IMR-90 (cell line): Measurements from ENCODE around the gene GAS6. TPM values are rescaled to one million over a fixed set of nuclear protein-coding genes. Genes with fewer than 3 reads are reported as not detected.

ENCODE experiments used
- ATAC-seq: fragments of 200-7000 bp; cut with Tn5 transposase; 2 replicates; pipeline ENCODE4 v1.9.1; 2020; ENCODE audit warnings: low read depth, mild to moderate bottlenecking, moderate library complexity
- BruUV-seq: library from RNA; stranded (reverse); fragments of 400-500 nt; replicated peaks from 2 replicates; lab custom pipeline; 2021; lab: Mats Ljungman, UMichigan
- CTCF ChIA-PET: fragments of 300-600 bp; formaldehyde crosslinking; extraction: SDS; loops from one replicate; lab custom pipeline; 2021; ENCODE audit warnings: antibody characterized with exemption; lab: Yijun Ruan, JAX
- POLR2A ChIA-PET: fragments of 300-600 bp; sonication (Branson Sonifier 250); formaldehyde crosslinking; loops from one replicate; lab custom pipeline; 2022; ENCODE audit warnings: antibody characterized with exemption; ENCODE audit not compliant: unreplicated experiment; lab: Charles Lee
- DNase-seq: peaks from one replicate; pipeline ENCODE4 v3.0.0; 2013
- H2AFZ ChIP-seq: replicated peaks from 2 replicates; pipeline ENCODE3; 2013; ENCODE audit warnings: low read length, mild to moderate bottlenecking; ENCODE audit not compliant: poor library complexity
- H2AK5ac ChIP-seq: 2 replicates; pipeline ENCODE4 v1.6.1; 2013; ENCODE audit warnings: low read depth, low read length, inconsistent platforms
- H2AK9ac ChIP-seq: replicated peaks from 2 replicates; pipeline ENCODE3; 2013; ENCODE audit warnings: mild to moderate bottlenecking, low read depth, low read length, moderate library complexity; ENCODE audit not compliant: poor library complexity
- H2BK120ac ChIP-seq: 2 replicates; pipeline ENCODE4 v1.6.1; 2013; ENCODE audit warnings: low read depth, low read length, inconsistent platforms
- H2BK15ac ChIP-seq: 3 replicates; pipeline ENCODE4 v1.6.1; 2013; ENCODE audit warnings: low read depth, low read length, inconsistent platforms
- H2BK20ac ChIP-seq: 2 replicates; pipeline ENCODE4 v1.6.1; 2013; ENCODE audit warnings: low read depth, mild to moderate bottlenecking, inconsistent platforms, low read length, moderate library complexity
- H2BK5ac ChIP-seq: 2 replicates; pipeline ENCODE4 v1.6.1; 2013; ENCODE audit warnings: mild to moderate bottlenecking, low read depth, low read length, inconsistent platforms; ENCODE audit not compliant: poor library complexity, severe bottlenecking
- H3K14ac ChIP-seq: replicated peaks from 2 replicates; pipeline ENCODE4 v1.6.1; 2013; ENCODE audit warnings: low read depth, low read length, inconsistent platforms
- H3K18ac ChIP-seq: 2 replicates; pipeline ENCODE4 v1.6.1; 2013; ENCODE audit warnings: low read depth, low read length, control low read depth
- H3K23ac ChIP-seq: 2 replicates; pipeline ENCODE4 v1.6.1; 2013; ENCODE audit warnings: low read depth, low read length, inconsistent platforms
- H3K27ac ChIP-seq: 2 replicates; pipeline ENCODE4 v1.5.1; 2013; ENCODE audit warnings: mild to moderate bottlenecking, control low read depth, low read length; ENCODE audit not compliant: insufficient read depth
- H3K27me3 ChIP-seq: 2 replicates; pipeline ENCODE4 v1.6.1; 2013; ENCODE audit warnings: low read length; ENCODE audit not compliant: control insufficient read depth, insufficient read depth
- H3K36me3 ChIP-seq: 2 replicates; pipeline ENCODE4 v1.6.1; 2013; ENCODE audit warnings: low read length, mixed read lengths; ENCODE audit not compliant: control insufficient read depth, insufficient read depth
- H3K4ac ChIP-seq: 2 replicates; pipeline ENCODE4 v1.6.1; 2013; ENCODE audit warnings: low read depth, low read length, inconsistent platforms
- H3K4me1 ChIP-seq: 2 replicates; pipeline ENCODE4 v1.6.1; 2013; ENCODE audit warnings: low read length, mixed read lengths; ENCODE audit not compliant: control insufficient read depth, insufficient read depth
- H3K4me2 ChIP-seq: 2 replicates; pipeline ENCODE4 v1.6.1; 2013; ENCODE audit warnings: low read depth, mild to moderate bottlenecking, control low read depth, low read length, moderate library complexity
- H3K4me3 ChIP-seq: 2 replicates; pipeline ENCODE4 v1.5.1; 2013; ENCODE audit warnings: low read depth, mild to moderate bottlenecking, control low read depth, low read length, moderate library complexity; ENCODE audit not compliant: insufficient read depth
- H3K56ac ChIP-seq: 2 replicates; pipeline ENCODE4 v1.6.1; 2013; ENCODE audit warnings: low read length, inconsistent platforms; ENCODE audit not compliant: insufficient read depth; ENCODE audit errors: extremely low read depth
- H3K79me1 ChIP-seq, 2 experiments: 2 replicates each; pipeline ENCODE4 v1.6.1; 2013; ENCODE audit warnings: low read length in 2 of 2, inconsistent platforms in 1 of 2, low read depth in 1 of 2
- H3K9ac ChIP-seq: 2 replicates; pipeline ENCODE4 v1.6.1; 2013; ENCODE audit warnings: low read depth, low read length, control low read depth
- H3K9me1 ChIP-seq: 2 replicates; pipeline ENCODE4 v1.6.1; 2013; ENCODE audit warnings: low read length, inconsistent platforms; ENCODE audit not compliant: insufficient read depth
- H3K9me3 ChIP-seq: 2 replicates; pipeline ENCODE4 v1.6.1; 2013; ENCODE audit warnings: low read length; ENCODE audit not compliant: control insufficient read depth, insufficient read depth
- H4K20me1 ChIP-seq: 2 replicates; pipeline ENCODE4 v1.6.1; 2013; ENCODE audit warnings: low read length, inconsistent platforms; ENCODE audit not compliant: insufficient read depth
- H4K5ac ChIP-seq: 2 replicates; pipeline ENCODE4 v1.6.1; 2013; ENCODE audit warnings: mild to moderate bottlenecking, low read depth, low read length, control low read depth
- H4K8ac ChIP-seq, 2 experiments: 2 replicates each; pipeline ENCODE4 v1.6.1; 2013; ENCODE audit warnings: low read depth in 2 of 2, low read length in 2 of 2, control low read depth in 1 of 2, inconsistent platforms in 1 of 2
- H4K91ac ChIP-seq: 2 replicates; pipeline ENCODE4 v1.6.1; 2013; ENCODE audit warnings: low read depth, low read length, inconsistent platforms; ENCODE audit not compliant: insufficient read depth
- BHLHE40 ChIP-seq: fragments of 150-350 bp; IDR thresholded peaks from 2 replicates; pipeline ENCODE4 v1.6.1; 2016; ENCODE audit warnings: mild to moderate bottlenecking, low read depth, low read length
- CEBPB ChIP-seq: IDR thresholded peaks from 2 replicates; pipeline ENCODE4 v1.6.1; 2012; ENCODE audit warnings: low read depth, low read length, improper control_type of control experiment
- CHD1 ChIP-seq: IDR thresholded peaks from 2 replicates; pipeline ENCODE4 v1.6.1; 2012; ENCODE audit warnings: low read depth, low read length, improper control_type of control experiment
- CTCF ChIP-seq: conservative IDR thresholded peaks from 2 replicates; pipeline ENCODE4 v1.5.1; 2012; ENCODE audit warnings: mild to moderate bottlenecking, low read depth, low read length, improper control_type of control experiment
- NFE2L2 ChIP-seq: fragments of 150-350 bp; IDR thresholded peaks from 2 replicates; pipeline ENCODE4 v1.6.1; 2016; ENCODE audit warnings: low read depth, mild to moderate bottlenecking, low read length
- RCOR1 ChIP-seq: IDR thresholded peaks from 2 replicates; pipeline ENCODE4 v1.6.1; 2012; ENCODE audit warnings: mild to moderate bottlenecking, low read length, improper control_type of control experiment; ENCODE audit not compliant: insufficient replicate concordance
- RFX5 ChIP-seq: IDR thresholded peaks from 2 replicates; pipeline ENCODE4 v1.8.0; 2012; ENCODE audit warnings: low read depth, mild to moderate bottlenecking, low read length, moderate library complexity
- SMC3 ChIP-seq: fragments of 150-350 bp; IDR thresholded peaks from 2 replicates; pipeline ENCODE4 v1.6.1; 2016; ENCODE audit warnings: low read depth, mild to moderate bottlenecking, antibody characterized with exemption, low read length, moderate library complexity
- USF2 ChIP-seq: fragments of 150-350 bp; IDR thresholded peaks from 2 replicates; pipeline ENCODE4 v1.6.1; 2017; ENCODE audit warnings: mild to moderate bottlenecking, antibody characterized with exemption, low read length, low read depth
- WGBS, 2 experiments: methylation state at CpG; one replicate each; pipeline versions ENCODE4 v1.1.5 to v1.1.7; 2013; ENCODE audit warnings: missing lambda C conversion rate in 2 of 2; ENCODE audit not compliant: insufficient read length in 1 of 2; ENCODE audit errors: extremely low coverage in 2 of 2; 5-methylcytosine and 5-hydroxymethylcytosine counted together
- dilution Hi-C: fragments of 300-500 bp; cut with HindIII; formaldehyde crosslinking; loops from one replicate; pipeline ENCODE4 v1.14.3; 2018; ENCODE audit warnings: low sequenced_read_pairs; ENCODE audit not compliant: unreplicated experiment
- in situ Hi-C: fragments of 300-500 bp; cut with MboI; formaldehyde crosslinking; loops from 3 replicates; pipeline ENCODE4 v1.14.3; 2019; ENCODE audit warnings: low sequenced_read_pairs, inconsistent platforms, mixed read lengths
- intact Hi-C: fragments of 100-400 bp; cut with micrococcal nuclease; formaldehyde crosslinking; loops from 2 replicates; pipeline ENCODE4 v1.10.0; 2022
- polyA plus RNA-seq, 3 experiments: library from polyadenylated mRNA; depleted of rRNA; stranded (reverse); fragments of >200 nt; gene quantifications; 2 replicates each; pipeline ENCODE4 v1.2.3, GENCODE V29; 2012; ENCODE audit warnings: low replicate concordance in 1 of 3
- total RNA-seq: library from RNA; depleted of rRNA; stranded (reverse); fragments of >200 nt; gene quantifications from 2 replicates; pipeline ENCODE4 v1.2.3, GENCODE V29; 2012
- TF ChIP-seq, protein P1 (sequence below): fragments of 150-350 bp; IDR thresholded peaks from 2 replicates; pipeline ENCODE4 v1.6.1; 2016; ENCODE audit warnings: low read depth, mild to moderate bottlenecking, low read length, moderate library complexity, borderline replicate concordance

Gene GAS6
- total and polyA plus RNA-seq, 2 of the 4 experiments (the other 2 are of a cell fraction) = 220 to 823 TPM

- Histone ChIP-seq H2BK5ac (peak overlapping the region; percentile 10), H3K23ac (no peak overlapping the region), H2BK20ac (no peak overlapping the region), H3K4me3 (no peak overlapping the region), H3K14ac (peak overlapping the region; percentile 3; the same call in 1 of the 2 replicates), H3K18ac (no peak overlapping the region), H4K20me1 (peaks cover 7% of the 10 kb centered on the region; the same call in 1 of the 2 replicates), H3K79me1 (peaks cover 0 to 5% of the 10 kb centered on the region in 2 experiments; a peak in 1 of 4 replicates), H3K4ac (peak overlapping the region; percentile 31), H2BK15ac (peak overlapping the region; percentile 2; the same call in 2 of the 3 replicates), H3K9me3 (peaks cover 4% of the 10 kb centered on the region), H3K27ac (no peak overlapping the region), H4K8ac (no peak overlapping the region; a peak in 1 of 4 replicates), H3K4me1 (peaks cover 6% of the 10 kb centered on the region; the same call in 1 of the 2 replicates), H3K9me1 (peaks cover 10% of the 10 kb centered on the region), H2AFZ (peak overlapping the region; percentile 71), H4K5ac (no peak overlapping the region), H4K91ac (no peak overlapping the region), H2AK5ac (peak overlapping the region; percentile 97), H3K9ac (no peak overlapping the region), H3K4me2 (no peak overlapping the region), H3K36me3 (no peaks in the 10 kb centered on the region), H3K27me3 (peaks cover 11% of the 10 kb centered on the region), H2BK120ac (peak overlapping the region; percentile 5; the same call in 1 of the 2 replicates), H3K56ac (no peak overlapping the region), H2AK9ac (no peak overlapping the region)
- ChIA-PET CTCF (no interaction called here), POLR2A (no interaction called here)
- intact Hi-C loops = no loop called here
- WGBS, 2 experiments = 82% methylated on average over 10 of the region's 17 CpGs; no CpG with 5 or more reads in 1 of the 2 experiments
- DNase-seq = peak; percentile 76
- dilution Hi-C loops = no loop called here
- TF ChIP-seq CTCF (no peak), SMC3 (no peak), BHLHE40 (no peak), USF2 (no peak), CHD1 (no peak), RCOR1 (no peak), RFX5 (no peak), CEBPB (no peak), NFE2L2 (no peak)
- TF ChIP-seq, protein P1, sequence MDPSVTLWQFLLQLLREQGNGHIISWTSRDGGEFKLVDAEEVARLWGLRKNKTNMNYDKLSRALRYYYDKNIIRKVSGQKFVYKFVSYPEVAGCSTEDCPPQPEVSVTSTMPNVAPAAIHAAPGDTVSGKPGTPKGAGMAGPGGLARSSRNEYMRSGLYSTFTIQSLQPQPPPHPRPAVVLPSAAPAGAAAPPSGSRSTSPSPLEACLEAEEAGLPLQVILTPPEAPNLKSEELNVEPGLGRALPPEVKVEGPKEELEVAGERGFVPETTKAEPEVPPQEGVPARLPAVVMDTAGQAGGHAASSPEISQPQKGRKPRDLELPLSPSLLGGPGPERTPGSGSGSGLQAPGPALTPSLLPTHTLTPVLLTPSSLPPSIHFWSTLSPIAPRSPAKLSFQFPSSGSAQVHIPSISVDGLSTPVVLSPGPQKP = no peak
- BruUV-seq = no TSS peak
- ATAC-seq = no peak
- in situ Hi-C loops = no loop called here
Measured at GRCh38 chr13:113786262-113786841, 77.5 kb downstream of the GAS6 start.
